Endothelial cell of coronary artery (primary cell): ENCODE measurements around the gene RAD23A. TPM values are rescaled to one million over a fixed set of nuclear protein-coding genes. Genes with fewer than 3 reads are reported as not detected.

Experiments
- total RNA-seq: library from RNA; depleted of rRNA; stranded (reverse); fragments of >200 nt; gene quantifications from 2 replicates; pipeline ENCODE4 v1.2.3, GENCODE V29; 2014

Gene RAD23A
- 59.1 and 98.8 TPM in 2 replicates for total RNA-seq

GRCh38 chr19:12945479-12946091, at the start of gene RAD23A:
TSS of gene RAD23A (plus strand) at chr19:12945862. CDS start at chr19:12945949, 87 bp downstream.

GRCh38 chr19:12933287-12934072, 12.2 kb upstream of the RAD23A start, which contains the start of gene FARSA:
TSS of gene FARSA (minus strand) at chr19:12933711. CDS start at chr19:12933696, 15 bp downstream.

GRCh38 chr19:12937927-12938778, 7.5 kb upstream of the RAD23A start, which contains the start of gene CALR:
TSS of gene CALR (plus strand) at chr19:12938609. CDS start at chr19:12938680, 71 bp downstream.

GRCh38 chr19:12956446-12957388, 11.1 kb downstream of the RAD23A start, which contains the start of gene GADD45GIP1:
TSS of gene GADD45GIP1 (minus strand) at chr19:12957223. CDS start at chr19:12957212, 11 bp downstream.

GRCh38 chr19:12969292-12969988, 23.8 kb downstream of the RAD23A start, which contains the start of gene DAND5:
TSS of gene DAND5 (plus strand) at chr19:12969576. CDS start at chr19:12969661, 85 bp downstream.

GRCh38 chr19:12994701-12995595, 49.3 kb downstream of the RAD23A start, which contains the start of gene NFIX:
TSS of gene NFIX (plus strand) at chr19:12995475. CDS start at chr19:12995838, 363 bp downstream.

Other genes with a start within 250 kb of the RAD23A start
- gene FBXW9, start 249.2 kb upstream of the RAD23A start, total RNA-seq: 5.6 and 9.3 TPM in 2 replicates
- 29.8 and 31.5 TPM in 2 replicates for gene TNPO2, start 221.9 kb upstream of the RAD23A start, total RNA-seq
- 149 and 154 TPM in 2 replicates for gene TRIR, start 211.2 kb upstream of the RAD23A start, total RNA-seq
- gene GET3, start 208.4 kb upstream of the RAD23A start, total RNA-seq: 96.2 and 110 TPM in 2 replicates
- gene BEST2, start 194.1 kb upstream of the RAD23A start, total RNA-seq: not detected in 2 replicates
- 11.7 and 17.2 TPM in 2 replicates for gene HOOK2, start 170.3 kb upstream of the RAD23A start, total RNA-seq
- gene JUNB, start 154.4 kb upstream of the RAD23A start, total RNA-seq: 28.0 and 50.4 TPM in 2 replicates
- gene PRDX2, start 144.1 kb upstream of the RAD23A start, total RNA-seq: 224 and 246 TPM in 2 replicates
- not detected in 2 replicates for gene THSD8, start 143.8 kb upstream of the RAD23A start, total RNA-seq
- 18.4 and 35.4 TPM in 2 replicates for gene RNASEH2A, start 139.3 kb upstream of the RAD23A start, total RNA-seq
- gene RTBDN, start 111.3 kb upstream of the RAD23A start, total RNA-seq: not detected in 2 replicates
- gene MAST1, start 107.3 kb upstream of the RAD23A start, total RNA-seq: 0.09 and 0.36 TPM in 2 replicates
- gene DNASE2, start 64.4 kb upstream of the RAD23A start, total RNA-seq: 11.1 and 18.9 TPM in 2 replicates
- not detected in 2 replicates for gene KLF1, start 58.7 kb upstream of the RAD23A start, total RNA-seq
- 16.5 and 22.1 TPM in 2 replicates for gene GCDH, start 54.7 kb upstream of the RAD23A start, total RNA-seq
- 0.09 TPM in 1 of 2 replicates, not detected in the other for gene SYCE2, start 26.6 kb upstream of the RAD23A start, total RNA-seq
- gene FARSA, start 12.2 kb upstream of the RAD23A start, total RNA-seq: 54.9 and 57.3 TPM in 2 replicates
- 1,479 and 1,611 TPM in 2 replicates for gene CALR, start 7.3 kb upstream of the RAD23A start, total RNA-seq
- 31.3 and 32.6 TPM in 2 replicates for gene GADD45GIP1, start 11.4 kb downstream of the RAD23A start, total RNA-seq
- gene DAND5, start 23.7 kb downstream of the RAD23A start, total RNA-seq: 0.09 TPM in 1 of 2 replicates, not detected in the other
- 8.1 and 21.8 TPM in 2 replicates for gene NFIX, start 49.6 kb downstream of the RAD23A start, total RNA-seq
- 48.0 and 58.7 TPM in 2 replicates for gene LYL1, start 157.0 kb downstream of the RAD23A start, total RNA-seq
- gene TRMT1, start 170.9 kb downstream of the RAD23A start, total RNA-seq: 33.3 and 38.7 TPM in 2 replicates
- 53.1 and 55.5 TPM in 2 replicates for gene NACC1, start 172.4 kb downstream of the RAD23A start, total RNA-seq
- 69.3 and 76.5 TPM in 2 replicates for gene STX10, start 204.5 kb downstream of the RAD23A start, total RNA-seq
- gene IER2, start 204.5 kb downstream of the RAD23A start, total RNA-seq: 21.3 and 21.8 TPM in 2 replicates